HG03280 (cell line): Measurements from ENCODE around the gene RETREG1.

Experiments
- ATAC-seq: cut with Tn5 transposase; IDR thresholded peaks from one replicate; pipeline ENCODE4 v1.9.1; 2021; ENCODE audit warnings: mild to moderate bottlenecking, moderate library complexity; ENCODE audit not compliant: unreplicated experiment

RETREG1 gene

GRCh38 chr5:16531063-16531648, 85.6 kb downstream of the RETREG1 start:
- no peak for ATAC-seq

- no peak for ATAC-seq
These were observed 87.5 kb downstream of the RETREG1 start for GRCh38 chr5:16529306-16529705.

- no peak for ATAC-seq
These were observed 88.3 kb downstream of the RETREG1 start for GRCh38 chr5:16528382-16529110.

- ATAC-seq: no peak
These were observed 91.1 kb downstream of the RETREG1 start for GRCh38 chr5:16525651-16526050.

- no peak for ATAC-seq
These were observed 92.5 kb downstream of the RETREG1 start for GRCh38 chr5:16524286-16524685.

GRCh38 chr5:16521521-16522483, 95.0 kb downstream of the RETREG1 start:
- no peak for ATAC-seq

- ATAC-seq: no peak
These were observed 96.0 kb downstream of the RETREG1 start for GRCh38 chr5:16520841-16521240.

- ATAC-seq: no peak
These were observed 97.4 kb downstream of the RETREG1 start for GRCh38 chr5:16519435-16519834.

GRCh38 chr5:16518606-16519005, 98.2 kb downstream of the RETREG1 start:
- no peak for ATAC-seq

- no peak for ATAC-seq
These were observed 101.3 kb downstream of the RETREG1 start for GRCh38 chr5:16515532-16515931.

- no peak for ATAC-seq
These were observed 106.7 kb downstream of the RETREG1 start for GRCh38 chr5:16510098-16510497.

GRCh38 chr5:16508730-16509531, 107.9 kb downstream of the RETREG1 start:
- ATAC-seq: no peak

- no peak for ATAC-seq
These were observed 109.1 kb downstream of the RETREG1 start for GRCh38 chr5:16507716-16508115.

- no peak for ATAC-seq
These were observed 110.9 kb downstream of the RETREG1 start for GRCh38 chr5:16505904-16506303.

GRCh38 chr5:16505140-16505891, 111.5 kb downstream of the RETREG1 start:
- no peak for ATAC-seq

GRCh38 chr5:16504571-16504970, 112.2 kb downstream of the RETREG1 start:
- no peak for ATAC-seq

- ATAC-seq: no peak
These were observed 113.9 kb downstream of the RETREG1 start for GRCh38 chr5:16502866-16503265.

- no peak for ATAC-seq
These were observed 116.8 kb downstream of the RETREG1 start for GRCh38 chr5:16500024-16500423.

GRCh38 chr5:16497546-16497945, 119.3 kb downstream of the RETREG1 start:
- no peak for ATAC-seq

GRCh38 chr5:16493261-16493660, 123.5 kb downstream of the RETREG1 start:
- ATAC-seq: no peak
